Activated CD4-positive, alpha-beta T cell treated with anti-CD3 and anti-CD28 coated beads, Interleukin-2, amount 50 U/mL, for 4 hours (primary cell): ENCODE measurements around the gene EHF.
A peak's percentile ranks its signal among the peaks of the same experiment; 100 is the strongest.

Source experiments
- DNase-seq, 2 experiments: peaks; one replicate each; pipeline ENCODE4 v3.0.0-alpha.2; 2020

EHF gene

DNA sequence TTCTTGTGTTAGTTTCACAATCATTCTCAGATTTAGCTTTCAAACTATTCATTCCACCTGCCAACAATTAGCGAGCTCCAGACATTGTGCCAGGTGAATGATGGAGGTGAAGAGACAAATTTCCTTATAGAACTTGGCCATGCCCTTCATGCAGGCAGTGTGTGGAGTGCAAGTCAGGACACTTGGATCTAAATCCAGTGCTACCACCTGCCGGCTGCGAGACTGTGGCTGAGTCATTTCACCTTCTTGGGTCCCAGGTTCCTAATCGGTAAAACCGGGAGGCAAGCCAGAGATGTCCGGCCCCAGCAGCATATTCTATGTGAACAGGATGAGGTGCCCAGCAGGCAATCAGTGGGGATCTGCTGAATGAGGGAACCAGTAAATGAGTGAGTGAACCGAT, 18.6 kb upstream of the EHF start:
- DNase-seq: no peak

DNA sequence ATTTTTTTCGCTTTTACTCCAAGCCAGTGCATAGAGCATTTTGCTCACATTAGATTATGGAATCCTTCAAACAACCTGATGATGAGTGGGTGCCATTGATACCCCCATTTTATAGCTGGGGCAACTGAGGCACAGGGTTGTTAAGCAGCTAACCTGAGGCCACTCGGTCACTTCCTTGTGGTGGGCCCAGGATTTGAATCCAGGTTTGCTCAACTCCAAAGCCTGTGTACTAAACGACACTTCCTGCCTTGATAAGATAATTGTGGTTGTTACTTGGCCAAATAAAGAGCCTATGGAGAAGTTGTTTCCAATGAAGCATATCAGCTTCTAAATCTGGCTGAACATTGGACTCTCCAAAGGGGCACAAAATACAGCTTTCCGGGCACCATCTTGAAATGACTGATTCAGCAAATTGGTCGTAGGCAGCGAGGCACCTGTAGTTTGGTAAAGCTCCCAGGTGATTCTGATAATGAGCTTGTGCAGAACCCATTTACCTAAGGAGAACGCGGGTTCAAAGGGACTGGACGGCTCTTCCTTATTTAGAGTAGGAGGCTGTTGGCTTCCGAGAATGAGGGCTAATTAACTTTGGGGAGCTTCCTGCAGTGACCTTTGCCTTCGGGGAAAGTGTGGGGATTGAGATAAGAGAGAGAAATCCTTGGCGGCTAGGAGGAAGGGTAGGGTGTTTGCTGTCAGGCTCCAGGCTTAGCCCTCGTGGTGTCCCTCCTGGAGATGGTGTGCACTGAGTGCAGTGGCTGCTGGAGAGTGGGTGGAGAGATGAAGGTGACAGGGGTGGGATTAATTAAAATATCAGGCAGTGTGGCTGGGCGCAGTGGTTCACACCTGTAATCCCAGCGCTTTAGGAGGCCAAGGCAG, 17.5 kb upstream of the EHF start:
- DNase-seq: no peak

DNA sequence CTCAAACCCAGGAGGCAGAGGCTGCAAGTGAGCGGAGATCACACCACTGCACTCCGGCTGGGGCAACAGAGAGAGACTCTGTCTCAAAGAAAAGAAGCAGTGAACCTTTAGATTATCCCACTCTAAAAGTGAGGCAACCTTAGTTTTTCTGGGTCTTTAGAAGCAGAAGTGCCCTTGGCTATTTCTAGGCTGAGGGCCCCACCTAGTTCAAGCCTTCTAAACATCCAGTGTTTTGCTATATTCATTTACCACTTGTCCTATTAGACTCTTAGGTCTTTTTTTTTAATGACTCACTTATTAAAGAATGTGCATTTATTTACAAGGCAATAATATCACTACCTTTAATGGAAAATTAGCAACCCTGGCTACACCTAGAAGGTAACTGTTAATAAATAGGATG, 16.7 kb upstream of the EHF start:
- DNase-seq: no peak

DNA sequence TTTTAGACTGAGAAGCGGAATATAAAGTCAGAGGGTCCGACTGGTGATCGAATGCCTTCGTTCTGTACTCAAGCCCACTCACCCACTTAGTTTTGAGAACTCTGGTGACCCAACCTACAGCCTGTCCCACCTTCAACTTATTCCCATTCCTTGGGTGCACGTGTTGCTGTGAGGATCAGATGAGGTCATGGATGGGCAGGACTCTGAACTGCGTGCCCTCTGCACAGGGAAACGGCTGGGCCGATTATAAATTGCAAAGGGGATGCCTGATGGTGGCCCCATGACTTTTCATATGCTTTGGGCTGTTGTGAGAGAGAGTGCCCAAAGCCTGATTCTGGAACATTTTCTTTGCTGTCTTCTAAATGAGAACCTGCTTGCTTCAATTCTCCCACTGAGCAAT, 16.0 kb upstream of the EHF start:
- DNase-seq: no peak

DNA sequence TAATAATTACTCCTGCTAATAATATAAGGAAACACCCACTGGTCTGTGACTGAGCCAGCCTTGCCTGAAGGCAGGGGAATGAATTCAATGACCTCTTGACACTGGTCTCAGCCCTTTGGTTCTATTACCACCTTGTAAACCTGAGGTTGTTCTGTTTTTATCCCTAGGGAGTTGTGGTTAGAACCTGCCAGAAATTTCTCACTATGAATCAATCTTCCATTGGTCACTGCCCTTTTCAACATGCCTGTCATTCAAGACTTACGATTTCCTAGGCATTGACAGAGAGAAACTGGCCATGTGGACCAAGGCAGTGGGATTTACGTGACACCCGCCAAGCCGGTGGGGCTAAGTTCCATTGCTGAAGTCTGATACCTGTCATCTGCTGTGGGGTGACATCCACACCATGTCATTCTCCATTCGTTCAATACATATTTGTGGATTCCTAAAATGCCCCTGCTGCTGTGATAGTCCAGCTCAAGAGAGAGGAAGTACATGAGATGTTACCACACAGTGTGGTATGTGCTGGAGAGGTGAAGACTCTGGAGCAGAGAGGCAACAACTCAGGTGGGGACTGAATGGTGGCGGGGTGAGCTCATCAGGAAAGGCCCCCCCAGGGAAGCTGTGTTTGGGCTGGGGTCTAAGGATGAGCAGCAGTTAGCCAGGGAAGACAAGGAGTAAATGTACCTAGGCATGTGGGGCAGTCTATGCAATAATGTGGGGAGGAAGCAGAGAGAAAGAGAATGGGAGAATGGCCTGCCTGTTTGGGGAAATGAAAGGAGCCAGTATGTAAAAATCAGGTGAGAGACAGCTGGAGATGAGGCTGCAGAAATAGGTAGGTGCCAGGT, 15.2 kb upstream of the EHF start:
- DNase-seq: no peak

DNA sequence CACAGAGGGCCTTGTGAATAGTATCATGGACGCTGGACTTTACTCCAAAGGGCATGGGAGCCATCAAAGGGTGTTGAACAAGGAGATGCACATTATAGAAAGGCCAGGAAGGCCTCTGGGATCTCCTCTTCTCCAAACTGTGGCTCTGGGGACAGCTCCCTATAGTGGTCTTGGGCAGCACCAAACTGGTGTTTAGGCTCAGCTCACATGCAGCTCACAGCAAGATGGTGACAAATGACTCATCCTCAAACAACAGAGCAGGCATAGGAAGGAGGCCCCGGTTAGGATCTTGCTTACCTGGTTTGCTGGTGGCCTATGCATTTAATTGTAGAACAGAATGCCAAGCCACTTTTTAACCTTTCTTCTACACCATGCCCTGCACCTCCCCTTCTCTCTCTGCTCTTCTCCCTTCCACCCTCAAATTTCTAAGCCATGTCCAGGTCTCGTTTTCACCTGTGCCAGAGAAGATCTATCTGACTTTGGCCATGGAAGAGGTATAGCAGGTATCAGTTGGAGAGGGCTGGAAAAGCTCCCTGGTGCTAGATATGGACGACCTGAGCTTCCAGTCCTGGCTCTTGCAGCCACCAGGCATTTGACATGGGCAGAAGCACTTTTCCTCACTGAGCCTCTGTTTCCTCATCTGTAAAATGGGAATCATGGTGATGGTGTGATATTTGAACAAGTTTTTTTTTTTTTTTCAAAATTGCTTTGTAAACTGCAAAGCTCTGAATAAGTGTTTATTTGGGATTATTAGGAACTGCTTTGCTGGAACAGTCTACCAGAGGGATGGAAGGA, 14.4 kb upstream of the EHF start:
- DNase-seq: no peak

DNA sequence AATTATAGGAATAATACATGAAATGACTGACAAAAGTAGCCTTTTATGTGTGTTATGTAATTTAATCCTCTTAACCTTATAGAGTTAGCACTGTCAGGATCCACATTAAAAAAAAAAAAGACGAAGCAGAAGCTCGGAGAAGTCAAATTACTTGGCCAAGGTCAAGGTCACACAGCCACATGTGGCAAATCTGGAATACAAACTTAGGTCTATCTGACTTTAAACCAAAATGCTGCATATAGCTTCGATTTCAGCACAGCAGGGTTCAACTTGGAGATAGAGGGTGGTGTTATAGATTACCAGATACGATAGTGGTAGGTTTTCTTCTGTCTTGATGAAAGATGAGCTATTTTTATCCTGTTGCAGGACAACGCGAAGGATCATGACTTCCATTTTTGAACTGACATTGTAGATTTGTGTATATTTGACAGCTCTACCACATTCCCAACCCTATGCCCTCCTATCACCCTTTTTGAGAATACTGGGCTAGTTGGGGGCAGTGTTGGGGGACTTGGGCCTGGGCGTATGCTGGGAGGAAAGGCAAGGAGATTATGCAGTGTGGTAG, 11.6 kb upstream of the EHF start:
- no peak for DNase-seq

DNA sequence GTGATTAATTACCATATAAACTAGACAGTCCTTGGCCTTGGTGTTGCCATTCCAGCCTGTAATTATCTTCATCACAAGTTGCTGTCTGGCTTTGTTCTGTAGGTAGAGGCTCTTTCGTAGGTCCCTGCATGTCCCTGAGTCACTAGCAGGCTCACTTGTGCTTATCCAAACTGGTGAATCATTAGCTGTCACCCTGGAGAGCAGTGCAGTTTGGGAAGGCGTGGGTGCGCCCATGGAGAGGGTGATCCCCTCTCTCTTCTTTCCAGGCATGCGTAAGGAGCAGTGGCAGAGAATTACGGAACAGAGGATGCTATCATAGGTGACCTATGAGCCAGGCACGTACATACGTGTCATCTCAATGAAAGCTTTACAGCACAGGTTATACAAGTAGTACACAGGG, 11.0 kb upstream of the EHF start:
- no peak for DNase-seq

DNA sequence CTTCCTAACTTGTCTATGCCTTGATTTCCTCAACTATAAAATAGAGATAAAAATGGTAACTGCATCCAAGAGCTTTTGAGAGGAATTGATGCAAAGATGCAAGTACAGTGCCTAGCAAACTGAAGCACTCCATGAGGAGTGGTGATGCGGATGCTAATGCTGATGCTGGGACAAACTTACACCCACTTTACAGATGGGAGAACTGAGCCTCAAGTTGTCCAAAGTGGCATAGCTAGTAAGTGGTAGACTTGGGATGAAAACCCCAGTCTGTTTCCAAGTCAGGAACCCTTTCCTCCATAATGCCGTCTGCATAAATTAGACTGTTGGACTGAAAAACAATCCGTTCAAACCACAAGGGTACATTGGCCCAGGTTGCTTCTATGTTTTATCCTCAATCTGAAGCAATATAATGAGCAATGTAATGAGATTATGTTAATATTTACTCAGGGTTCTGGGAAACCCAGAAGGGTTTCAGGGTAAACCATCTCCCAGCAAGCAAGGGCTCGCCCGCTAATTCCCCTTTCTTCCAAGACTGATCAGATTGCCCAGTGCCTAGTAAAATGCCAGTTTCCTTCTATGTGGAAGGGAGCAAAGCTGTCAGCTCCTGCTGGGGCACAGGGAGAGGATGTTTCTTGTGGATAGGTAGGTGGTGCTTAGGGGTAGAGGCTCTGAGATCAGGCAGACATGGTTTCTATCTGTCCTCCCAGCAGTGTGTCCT, 10.4 kb upstream of the EHF start:
- DNase-seq: no peak

DNA sequence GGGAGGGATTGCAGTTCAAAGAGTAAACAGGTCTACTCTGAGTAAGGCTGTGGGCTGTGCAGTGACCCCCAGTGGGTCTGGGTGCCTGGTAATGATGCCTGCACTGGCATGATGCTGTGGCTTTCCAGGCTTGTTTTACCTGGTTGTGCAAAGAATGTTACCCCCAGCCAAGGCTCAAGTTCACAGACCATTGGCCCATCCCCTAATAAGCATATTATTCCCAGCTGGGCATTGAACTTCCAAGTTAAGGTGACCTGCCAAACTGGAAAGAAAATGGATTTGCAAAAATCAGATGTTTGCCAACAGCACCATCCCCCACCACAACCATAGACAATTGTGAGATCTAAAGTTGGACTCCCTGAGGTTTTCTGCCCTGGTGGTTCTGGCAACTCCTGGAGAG, 7.9 kb upstream of the EHF start:
- DNase-seq: no peak

DNA sequence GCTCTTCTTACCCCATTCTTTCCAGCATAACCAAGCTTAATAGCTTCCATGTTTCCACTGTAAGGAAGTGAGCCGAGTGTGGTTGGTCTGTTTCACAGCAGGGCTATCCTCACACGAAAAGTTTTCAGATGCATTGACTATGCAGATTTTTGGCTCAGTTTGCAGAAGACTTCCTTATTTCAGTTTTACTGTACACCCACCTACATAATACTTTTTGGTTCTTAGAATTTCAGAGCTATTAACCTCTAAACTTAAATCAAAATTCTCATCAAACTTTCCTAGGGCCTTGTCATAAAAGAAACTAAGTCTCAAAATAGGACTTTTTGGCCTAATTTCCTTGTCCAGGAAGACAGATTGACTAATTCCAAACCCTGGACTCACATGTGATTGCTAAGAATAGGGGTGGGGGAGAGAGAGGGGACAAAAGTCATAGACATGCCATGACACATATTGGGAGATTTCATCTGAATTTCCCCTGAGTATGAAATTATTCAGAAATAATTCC, 7.3 kb upstream of the EHF start:
- DNase-seq: no peak

DNA sequence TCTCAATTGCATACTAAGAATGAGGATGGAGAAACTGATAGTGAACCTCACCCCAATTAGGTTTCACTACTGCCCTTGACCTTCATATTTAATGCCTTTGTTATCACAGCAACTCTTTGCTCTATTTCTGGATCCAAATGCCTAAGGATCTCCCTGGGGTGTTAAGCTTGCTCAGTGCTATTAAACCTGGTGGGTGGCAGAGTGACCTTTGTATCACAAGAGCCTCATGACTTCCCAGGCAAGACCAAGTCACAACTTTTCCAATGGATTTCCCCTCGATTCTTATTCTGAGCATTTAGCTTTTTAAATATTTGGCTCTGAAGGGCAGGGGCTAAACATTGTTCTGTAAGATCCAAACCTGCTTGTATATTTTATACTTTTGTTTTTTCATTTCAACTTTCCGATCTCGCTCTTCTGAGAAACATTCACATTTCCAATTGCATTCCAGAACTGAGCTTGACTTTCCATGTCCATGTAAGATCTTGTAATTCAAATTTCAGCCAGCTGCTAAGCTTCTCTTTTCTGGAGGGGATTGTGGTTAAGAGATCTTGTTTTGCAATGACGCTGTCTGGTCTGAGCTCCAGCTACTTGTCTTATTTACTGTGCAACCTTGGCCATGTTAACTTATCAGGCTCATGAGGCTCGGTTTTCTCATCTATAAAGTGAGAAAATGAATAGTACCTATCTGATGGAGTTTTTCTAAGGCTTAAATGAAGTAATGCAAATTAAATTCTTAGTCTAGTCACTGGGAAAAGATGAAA, 6.4 kb upstream of the EHF start:
- no peak for DNase-seq

DNA sequence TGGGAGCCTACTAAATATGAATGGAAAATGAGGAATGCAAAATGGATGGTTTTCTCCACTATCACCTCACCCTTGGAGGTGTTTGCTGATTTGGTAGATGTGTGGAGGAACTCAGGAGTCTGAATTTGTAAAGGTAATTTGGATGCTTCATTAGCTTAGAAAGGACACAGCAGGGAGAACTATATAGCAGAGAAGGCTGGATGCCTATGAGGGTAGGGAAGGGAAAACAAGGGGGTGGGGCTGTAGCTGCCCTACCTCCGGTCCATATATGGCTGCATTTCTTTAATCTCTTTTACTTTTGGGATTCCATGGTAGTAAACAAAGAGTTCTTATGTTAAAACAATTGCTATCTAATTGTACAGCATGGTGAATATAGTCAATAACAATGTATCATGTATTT, 4.8 kb upstream of the EHF start:
- no peak for DNase-seq

DNA sequence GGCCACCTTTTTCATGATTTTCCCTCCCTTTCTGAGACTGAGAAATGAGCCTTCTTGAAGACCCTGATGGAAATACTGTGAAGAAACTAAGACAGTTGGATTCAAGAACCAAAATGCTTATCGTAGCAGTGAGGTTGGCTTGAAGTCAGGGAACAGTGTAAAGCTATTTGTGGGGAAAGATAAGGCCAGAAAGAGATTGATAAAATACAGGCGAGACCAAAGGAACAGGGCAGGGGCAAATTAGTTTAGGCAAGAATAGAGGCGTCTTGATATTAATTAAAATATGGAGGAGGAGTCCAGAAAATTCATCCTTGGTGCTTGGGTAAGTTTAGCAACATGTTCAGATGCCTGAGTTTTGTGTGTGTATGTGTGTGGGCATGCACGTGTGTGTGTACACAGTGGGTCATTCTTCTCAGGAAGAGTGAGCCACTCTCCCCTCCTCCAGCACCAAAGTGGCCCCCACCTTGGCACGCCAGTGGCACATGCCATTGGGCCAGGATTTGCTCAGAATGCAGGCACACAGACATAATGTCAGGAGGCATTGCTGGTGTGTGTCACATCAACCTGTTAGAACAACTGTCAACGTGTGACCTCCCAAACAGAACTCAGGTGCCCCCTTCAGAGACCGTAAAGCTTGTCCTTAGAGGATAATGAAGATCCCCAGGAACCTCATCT, 3.9 kb upstream of the EHF start:
- no peak for DNase-seq

DNA sequence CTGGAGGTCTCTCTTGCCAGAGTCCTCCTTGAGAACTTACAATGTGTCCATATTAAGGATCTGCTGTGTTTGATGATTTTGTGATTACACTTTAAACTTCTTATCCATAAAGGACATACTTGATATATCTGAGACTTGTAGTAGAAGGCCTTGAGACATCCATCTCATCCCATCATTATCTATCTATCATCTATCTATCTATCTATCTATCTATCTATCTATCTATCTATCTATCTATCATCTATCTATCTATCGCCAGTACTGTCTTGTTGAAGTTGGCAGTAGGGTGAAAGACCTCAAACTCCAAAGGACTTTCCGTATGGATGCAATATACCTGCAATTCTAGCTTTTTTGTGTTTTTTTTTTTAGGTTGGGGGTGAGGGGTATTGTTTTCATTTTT, 2.5 kb upstream of the EHF start:
- DNase-seq: no peak

DNA sequence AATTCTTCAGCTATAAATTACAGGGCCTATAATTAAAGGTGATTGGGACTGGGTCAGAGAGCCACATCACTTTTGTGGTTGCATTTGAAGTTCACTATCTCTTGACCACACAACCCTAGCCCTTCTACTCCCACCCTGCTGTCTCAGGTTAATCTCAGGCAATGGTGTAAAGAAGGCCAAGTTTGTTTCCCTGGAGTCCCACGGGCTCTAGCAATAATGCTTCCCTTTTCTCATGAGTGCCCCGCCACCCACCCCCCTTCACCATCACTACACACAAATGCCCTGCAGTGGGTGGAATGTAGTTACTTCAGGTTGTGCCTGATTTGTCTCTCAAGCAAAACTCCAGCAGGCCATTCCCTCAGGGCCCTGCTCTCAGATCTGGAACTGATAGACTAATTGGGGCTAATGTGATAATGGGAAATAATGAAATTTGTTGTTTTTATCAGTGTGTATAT, 1.8 kb upstream of the EHF start:
- DNase-seq: no peak

DNA sequence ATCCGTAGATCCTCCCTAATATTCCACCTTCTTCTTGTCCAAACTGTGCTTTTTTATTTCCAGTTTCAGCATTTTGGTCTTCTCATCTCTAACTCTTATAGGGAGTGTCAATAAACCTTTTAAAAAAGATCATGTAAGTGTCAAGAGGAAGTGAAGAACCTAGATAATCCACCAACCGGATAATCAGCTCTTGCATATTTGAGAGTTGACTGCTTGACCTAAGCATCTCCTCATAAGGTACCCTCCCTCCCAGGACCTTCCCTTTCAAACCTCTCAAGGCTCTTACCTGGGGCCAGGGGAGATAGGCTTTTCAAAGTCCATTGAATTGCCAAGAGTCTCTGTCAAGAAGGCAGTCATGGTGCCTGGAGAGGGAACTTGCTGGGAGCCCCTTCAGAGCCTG, 691 bp upstream of the EHF start:
- no peak for DNase-seq

DNA sequence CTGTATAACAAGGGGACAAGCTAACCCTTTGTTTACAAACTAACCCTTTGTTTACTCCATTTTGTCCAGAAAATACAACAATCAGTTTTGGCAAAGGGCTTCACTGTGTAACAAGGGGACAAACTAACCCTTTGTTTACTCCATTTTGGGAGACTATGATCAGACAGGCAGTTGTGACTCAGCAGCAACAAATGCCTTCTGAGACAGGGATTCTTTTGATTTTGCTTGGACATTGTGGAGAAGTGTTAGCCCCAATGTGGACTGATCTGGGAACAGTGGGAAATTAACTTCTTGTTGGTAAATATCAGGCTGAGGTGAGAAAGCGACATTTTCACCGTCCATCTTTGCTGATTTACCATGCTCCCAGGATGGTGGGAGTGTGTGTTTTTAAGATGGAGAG, 983 bp downstream of the EHF start:
- DNase-seq: no peak

DNA sequence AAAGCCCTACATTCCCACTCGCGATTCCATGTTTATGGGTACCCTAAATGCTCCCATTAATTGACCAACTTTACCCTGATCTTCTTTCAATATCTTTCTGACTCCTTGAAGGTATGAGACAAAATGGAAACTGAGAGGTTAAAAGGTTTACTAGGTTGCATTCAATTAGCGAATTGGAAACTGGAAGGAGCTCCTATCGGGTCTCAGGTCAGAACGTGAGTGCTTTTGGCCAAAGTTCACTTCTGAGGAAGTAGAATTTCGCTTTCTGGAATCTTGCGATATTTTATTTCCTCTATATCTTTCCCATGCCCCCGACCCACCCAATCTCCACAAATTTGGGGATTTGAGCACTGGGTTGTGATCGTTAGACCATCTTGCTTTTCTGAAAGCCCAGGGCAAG, 2.6 kb downstream of the EHF start:
- no peak for DNase-seq

DNA sequence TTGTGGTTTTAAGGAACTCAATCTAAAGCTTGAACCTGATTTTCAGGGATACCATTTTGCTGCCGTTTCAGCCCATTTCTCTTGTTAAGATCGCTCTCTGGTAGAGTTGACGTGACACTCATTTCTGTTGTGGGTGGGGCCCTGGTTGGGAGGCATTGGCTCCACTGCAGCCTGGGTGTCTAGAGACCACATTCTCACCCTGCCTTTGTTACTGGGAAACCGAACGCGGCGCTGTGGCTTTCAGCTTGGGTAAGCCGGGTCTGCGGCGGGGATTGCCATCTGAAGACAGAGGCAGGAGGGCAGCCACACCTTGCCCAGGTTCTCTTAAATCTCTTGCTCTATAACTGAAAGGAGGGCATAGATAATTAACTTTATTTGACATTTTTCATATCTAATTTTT, 3.2 kb downstream of the EHF start:
- peak in 1 of 2 experiments; percentile 5 for DNase-seq

DNA sequence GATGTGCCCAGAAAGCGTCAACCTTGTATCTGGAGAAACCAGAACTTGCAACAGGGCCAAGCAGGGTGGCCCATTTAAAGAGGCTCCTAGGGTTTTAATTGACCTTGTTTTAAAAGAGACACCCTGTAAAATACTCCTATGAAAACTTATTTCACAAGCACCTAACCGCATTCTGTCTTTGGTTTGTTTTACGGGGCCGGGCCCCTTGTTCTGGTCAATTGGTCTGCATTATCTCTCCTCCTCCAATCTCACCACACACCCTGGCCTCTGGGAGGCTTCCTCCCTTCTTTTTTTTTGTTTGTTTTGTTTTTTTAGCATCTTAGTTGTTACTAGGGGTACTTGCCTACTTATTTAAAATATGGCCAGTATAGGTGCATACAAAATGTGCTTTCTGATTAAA, 4.7 kb downstream of the EHF start:
- no peak for DNase-seq
